Stimulated activated CD8-positive, alpha-beta memory T cell treated with anti-CD3 and anti-CD28 coated beads, Interleukin-7, amount 100 ng/mL, for 1 hour (primary cell): Measurements from ENCODE around the gene FGR.
"Not testable (repeated sequence)": the region's sequence is repeated elsewhere in the genome, so short reads cannot be mapped to it uniquely, and the experiment has no call there.

Source experiments
- DNase-seq, 2 donors: peaks; one replicate each; pipeline ENCODE4 v3.0.0-alpha.2; 2020; ENCODE audit warnings: low read depth in 2 of 2

Gene FGR

DNA sequence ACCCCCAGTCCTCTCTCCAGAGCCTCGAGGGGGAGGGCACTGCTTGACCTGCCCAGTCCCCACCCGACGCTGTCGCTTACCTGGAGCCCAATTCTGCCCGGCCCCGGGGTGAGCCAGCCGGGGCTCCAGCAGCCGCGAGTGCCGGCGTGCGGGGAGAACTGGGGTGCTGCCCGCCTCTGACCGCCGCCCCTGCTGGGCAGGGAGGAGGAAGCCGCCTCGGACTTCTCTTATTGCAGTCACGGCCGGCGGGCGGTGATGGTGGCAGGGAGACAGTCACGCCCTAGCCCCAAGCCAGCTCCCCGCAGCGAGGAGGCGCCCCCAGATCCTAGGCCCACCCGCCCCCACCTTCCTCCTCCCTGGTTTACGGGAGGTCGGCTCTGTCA is at the start of gene FGR:
TSS of gene FGR (minus strand) at position 201 of the 383 bp plus-strand sequence. CDS start 11,269 bp downstream, outside the sequence.
- DNase-seq, result no peak

GRCh38 chr1:27684176-27684575 is 49.2 kb upstream of the FGR start:
- DNase-seq, result no peak

DNA sequence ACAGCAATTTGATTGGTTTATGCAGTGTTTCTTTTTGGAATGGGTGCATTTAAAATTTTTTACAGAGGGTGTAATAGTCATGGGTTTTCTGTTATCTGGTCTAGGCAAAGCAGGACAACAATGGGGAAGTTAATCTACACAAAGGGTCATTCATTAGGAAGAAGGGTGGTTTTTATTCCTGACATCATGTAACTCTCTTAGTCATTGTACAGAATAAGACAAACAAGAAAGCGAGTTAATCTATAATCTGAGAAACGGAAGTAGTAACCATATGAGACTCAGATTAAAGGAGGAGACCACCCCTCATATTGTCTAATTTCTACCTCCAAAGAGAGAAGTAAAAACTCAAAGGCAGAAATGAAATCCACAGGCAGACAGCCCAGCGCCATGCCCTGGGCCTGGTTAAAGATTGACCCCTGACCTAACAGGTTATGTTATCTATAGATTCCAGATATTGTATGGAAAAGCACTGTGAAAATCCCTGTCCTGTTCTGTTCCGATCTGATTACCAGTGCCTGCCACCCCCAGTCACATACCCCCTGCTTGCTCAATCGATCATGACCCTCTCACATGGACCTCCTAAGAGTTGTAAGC is 47.5 kb upstream of the FGR start:
- DNase-seq, result no peak

- not testable (repeated sequence) for DNase-seq
These were observed 46.6 kb upstream of the FGR start for GRCh38 chr1:27681580-27681979.

DNA sequence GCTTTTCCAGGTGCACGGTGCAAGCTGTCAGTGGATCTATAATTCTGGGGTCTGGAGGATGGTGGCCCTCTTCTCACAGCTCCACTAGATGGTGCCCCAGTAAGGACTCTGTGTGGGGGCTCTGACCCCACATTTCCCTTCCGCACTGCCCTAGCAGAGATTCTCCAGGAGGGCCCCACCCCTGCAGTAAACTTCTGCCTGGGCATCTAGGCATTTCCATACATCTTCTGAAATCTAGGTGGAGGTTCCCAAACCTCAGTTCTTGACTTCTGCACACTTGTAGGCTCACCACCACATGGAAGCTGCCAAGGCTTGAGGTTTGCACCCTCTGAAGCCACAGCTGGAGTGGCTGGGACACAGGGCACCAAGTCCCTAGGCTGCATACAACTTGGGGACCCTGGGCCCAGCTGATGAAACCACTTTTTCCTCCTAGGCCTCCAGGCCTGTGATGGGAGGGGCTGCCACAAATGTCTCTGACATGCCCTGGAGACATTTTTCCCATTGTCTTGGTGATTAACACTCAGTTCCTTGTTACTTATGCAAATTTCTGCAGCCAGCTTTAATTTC is 45.3 kb upstream of the FGR start:
- DNase-seq, result not testable (repeated sequence)

DNA sequence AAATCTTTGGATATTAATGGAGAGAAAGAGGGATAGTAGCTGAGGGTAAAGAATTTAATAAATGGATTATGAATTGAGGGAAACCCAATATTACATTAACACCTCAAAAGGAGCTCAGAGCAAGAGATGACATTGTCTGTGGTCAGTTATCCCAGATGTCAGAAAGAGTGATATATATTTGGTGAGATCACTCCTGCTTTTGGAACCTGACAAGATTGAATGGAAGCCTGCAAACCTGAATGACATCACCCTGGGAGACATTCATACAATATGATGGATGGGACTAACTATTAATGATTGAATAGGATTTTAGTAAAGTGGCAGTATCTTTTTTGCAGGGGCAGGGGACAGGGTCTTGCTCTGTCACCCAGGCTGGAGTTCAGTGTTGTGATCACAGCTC is 43.8 kb upstream of the FGR start:
- DNase-seq, result no peak

- no peak for DNase-seq
These were observed 41.4 kb upstream of the FGR start for GRCh38 chr1:27676410-27676809.

DNA sequence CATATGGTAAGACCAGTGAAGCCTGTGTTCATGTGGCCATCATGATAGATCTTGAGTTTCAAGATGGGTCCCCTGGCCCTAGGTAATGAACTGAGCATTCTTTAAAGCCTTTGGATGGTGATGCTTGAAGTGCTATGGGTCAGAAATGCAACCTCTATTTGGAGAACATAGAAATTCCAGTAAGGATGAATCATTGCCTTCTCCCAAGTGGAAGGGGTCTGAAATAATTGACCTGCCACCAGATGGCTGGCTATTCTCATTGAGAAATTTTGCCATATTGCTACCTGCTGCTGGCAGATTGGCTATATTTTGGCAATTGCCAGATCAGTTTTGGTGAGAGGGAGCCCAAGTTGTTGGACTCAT is 37.7 kb upstream of the FGR start:
- no peak for DNase-seq

- DNase-seq, result peak; percentile 39 to 56
These were observed 37.2 kb upstream of the FGR start, which contains the start of gene IFI6 for GRCh38 chr1:27671964-27672749. Gene IFI6 (minus strand): TSS chr1:27672192. CDS start chr1:27669314, 2,878 bp downstream.

DNA sequence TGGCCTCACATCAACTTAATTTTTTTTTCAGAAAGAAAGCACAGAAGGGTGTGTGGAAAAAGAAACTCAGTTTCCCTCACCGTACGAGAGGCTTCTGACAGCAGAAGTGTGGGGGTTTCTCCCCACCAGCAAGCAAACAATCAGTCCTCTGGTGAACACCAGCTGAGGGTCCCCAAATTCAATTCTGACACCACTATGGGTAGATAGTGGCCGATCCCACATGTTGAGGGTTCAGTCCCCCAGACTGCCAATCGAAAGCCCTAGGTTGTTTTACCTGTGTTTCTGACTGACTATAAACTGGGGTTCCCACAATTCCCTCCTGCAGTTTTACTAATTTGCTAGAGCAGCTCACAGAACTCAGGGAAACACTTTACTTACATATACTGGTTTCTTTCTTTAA is 34.9 kb upstream of the FGR start:
- no peak for DNase-seq

GRCh38 chr1:27668808-27669723 is 34.1 kb upstream of the FGR start:
- peak; percentile 73 to 79 for DNase-seq

- no peak for DNase-seq
These were observed 33.3 kb upstream of the FGR start for GRCh38 chr1:27668121-27668807.

- DNase-seq, result no peak
These were observed 31.8 kb upstream of the FGR start for GRCh38 chr1:27666791-27667254.

DNA sequence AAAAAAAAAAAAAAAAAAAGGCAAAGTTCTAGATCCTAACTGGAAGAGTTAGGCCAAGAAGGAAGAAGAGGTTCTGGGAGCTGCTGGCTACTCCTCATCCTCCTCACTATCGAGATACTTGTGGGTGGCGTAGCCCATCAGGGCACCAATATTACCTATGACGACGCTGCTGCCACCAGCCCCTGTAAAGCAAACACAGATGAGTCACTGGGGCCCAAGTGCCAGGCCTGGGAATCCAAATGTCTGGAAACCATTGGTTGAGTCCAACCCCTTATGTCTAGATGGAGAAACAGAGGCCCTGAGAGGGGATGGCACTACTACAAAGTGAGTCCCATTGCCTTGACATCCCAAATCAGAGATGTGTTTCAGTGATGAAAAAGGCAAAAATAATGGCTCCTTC is 31.3 kb upstream of the FGR start:
- no peak for DNase-seq

- no peak for DNase-seq
These were observed 30.1 kb upstream of the FGR start for GRCh38 chr1:27665016-27665651.

- no peak for DNase-seq
These were observed 29.3 kb upstream of the FGR start for GRCh38 chr1:27664291-27664690.

DNA sequence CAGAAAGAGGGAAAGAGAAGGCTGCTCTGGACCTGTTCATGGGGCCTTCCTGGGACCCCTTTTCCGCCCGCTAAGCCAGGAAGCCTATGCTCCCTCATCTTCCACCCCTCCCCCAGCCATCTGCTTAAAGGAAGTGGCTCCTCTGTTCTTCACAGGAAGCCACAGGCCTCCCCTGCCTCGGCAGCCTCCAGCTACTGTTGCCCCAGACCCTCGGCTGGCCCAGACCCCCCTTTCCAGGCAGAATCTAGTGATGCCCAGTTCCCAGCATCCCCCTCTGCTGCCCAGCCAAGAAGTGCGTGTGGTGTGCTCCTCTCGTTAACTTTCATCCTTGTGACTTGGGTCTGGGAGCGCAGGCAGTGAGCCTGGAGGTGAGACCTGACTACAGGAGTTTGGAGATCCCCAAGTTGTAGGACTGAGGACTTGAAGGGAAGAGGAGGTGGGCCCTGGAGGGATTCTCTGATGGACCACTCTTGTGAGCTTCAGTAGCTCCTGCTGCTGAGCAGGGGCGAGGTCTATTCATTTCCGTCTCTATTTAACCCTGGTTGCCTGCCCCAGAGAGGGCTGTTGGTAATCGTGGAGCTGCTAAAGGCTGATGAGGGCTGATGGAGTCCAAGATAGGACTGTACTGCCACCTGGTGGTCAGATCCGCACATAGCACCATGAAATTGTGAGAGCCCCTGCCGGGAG is 27.9 kb upstream of the FGR start:
- DNase-seq, result peak; percentile 82 to 93

GRCh38 chr1:27662261-27662660 is 27.3 kb upstream of the FGR start:
- no peak for DNase-seq

- no peak for DNase-seq
These were observed 26.6 kb upstream of the FGR start for GRCh38 chr1:27661412-27662075.
